ENCODE data around the gene PLCB1. TPM values are rescaled to one million over a fixed set of nuclear protein-coding genes. Genes with fewer than 3 reads are reported as not detected.

The PLCB1 gene
- total RNA-seq, 2 donors from 2014 or later, result 12.3 to 13.4 TPM

DNA sequence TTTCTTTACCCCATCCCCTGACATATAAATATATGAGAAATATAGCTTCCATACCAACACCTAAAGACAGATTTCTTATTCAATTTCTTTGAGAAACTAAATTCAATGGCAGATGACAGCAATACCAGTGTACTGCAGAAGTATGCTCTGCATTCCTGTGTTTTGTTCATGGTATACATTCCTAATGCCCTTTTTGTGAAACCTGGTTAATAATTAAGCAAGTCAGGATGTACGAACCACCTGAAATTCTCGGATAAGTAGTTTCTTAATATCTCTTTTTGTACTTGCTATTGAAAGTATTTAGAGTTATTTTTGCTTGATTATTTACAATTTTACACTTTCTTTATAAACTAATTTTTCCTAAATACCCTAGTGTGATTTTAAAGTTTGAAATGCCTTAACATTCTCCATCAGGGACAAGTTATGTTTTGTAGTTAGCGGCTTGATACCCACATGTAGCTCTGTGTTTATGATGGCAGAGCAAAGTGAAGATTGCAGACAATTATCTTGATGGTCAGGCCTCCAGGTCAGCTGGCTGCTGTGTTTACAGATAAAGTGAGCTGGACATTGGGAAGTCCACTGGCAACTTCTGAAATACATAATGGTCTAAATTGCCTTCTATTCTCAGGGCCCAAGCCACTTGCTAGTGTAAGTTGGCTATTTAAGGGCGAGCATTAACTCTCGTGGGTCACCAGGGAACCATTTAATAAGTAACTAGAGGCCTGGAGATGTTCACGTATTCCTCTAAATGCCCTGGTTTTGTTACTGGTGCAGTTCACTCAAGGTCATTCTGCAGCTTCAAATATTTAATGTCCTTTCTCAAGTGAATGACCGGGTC lies 58.2 kb downstream of the PLCB1 start:
- Mint-ChIP-seq H3K27ac (no peak overlapping the region), H3K27me3 (no peaks in the 10 kb centered on the region), H3K4me3 (no peak overlapping the region), H3K36me3 (peaks cover 21% of the 10 kb centered on the region), H3K9me3 (no peaks in the 10 kb centered on the region), H3K4me1 (ENCODE audit: low read depth in 2 of 2) (peaks cover 18 to 24% of the 10 kb centered on the region in 2 donors)
- ATAC-seq (no peak), DNase-seq (ENCODE audit: low spot score) (no peak)

DNA sequence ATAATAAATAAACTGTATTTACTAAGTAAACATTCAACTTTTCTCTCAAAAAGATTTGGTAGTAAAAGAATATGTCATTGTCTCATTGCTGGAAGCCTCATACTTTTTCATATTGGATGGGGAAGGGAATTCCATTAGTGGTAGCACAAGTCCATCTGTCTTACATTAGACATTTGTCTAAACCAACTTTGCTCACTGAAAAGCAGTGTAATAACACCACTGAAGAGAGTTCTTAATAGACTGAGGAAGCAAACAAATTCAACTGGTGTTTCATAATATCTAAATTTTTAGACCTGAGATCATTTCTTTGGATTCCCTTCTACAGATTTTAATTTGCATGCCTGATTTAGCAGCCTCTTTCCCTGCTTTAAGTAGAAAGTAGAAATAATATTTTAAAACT lies 62.7 kb downstream of the PLCB1 start:
- H3K27me3 Mint-ChIP-seq, result no peaks in the 10 kb centered on the region
- peaks cover 21% of the 10 kb centered on the region for H3K36me3 Mint-ChIP-seq
- DNase-seq (ENCODE audit: low spot score) (no peak), ATAC-seq (no peak)
- no peak overlapping the region for H3K4me3 Mint-ChIP-seq
- H3K9me3 Mint-ChIP-seq, result no peaks in the 10 kb centered on the region
- no peak overlapping the region for H3K27ac Mint-ChIP-seq
- peaks cover 5 to 13% of the 10 kb centered on the region in 2 donors for H3K4me1 Mint-ChIP-seq (ENCODE audit: low read depth in 2 of 2)

DNA sequence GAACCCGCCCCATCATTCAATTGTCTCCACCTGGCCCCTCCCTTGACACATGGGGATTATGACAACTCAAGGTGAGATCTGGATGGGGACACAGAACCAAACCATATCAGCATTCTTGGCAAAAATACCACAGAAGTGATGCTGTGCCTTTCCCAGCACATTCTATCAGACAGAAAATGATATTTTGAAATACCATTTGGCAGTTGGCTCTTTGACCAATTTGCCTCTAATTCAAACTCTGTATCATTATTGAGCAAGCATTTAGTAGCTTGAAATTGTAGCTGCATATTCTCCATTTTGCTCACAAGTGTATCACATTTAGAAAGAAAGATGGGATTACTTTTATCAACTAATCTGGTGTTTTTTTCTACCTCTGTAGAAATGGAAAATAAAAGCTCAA lies 64.0 kb downstream of the PLCB1 start:
- Mint-ChIP-seq H3K36me3 (peaks cover 21% of the 10 kb centered on the region), H3K27ac (no peak overlapping the region), H3K9me3 (no peaks in the 10 kb centered on the region), H3K27me3 (no peaks in the 10 kb centered on the region), H3K4me1 (ENCODE audit: low read depth in 2 of 2) (peaks cover 5 to 13% of the 10 kb centered on the region in 2 donors), H3K4me3 (no peak overlapping the region)
- no peak for ATAC-seq
- DNase-seq (ENCODE audit: low spot score), result no peak

DNA sequence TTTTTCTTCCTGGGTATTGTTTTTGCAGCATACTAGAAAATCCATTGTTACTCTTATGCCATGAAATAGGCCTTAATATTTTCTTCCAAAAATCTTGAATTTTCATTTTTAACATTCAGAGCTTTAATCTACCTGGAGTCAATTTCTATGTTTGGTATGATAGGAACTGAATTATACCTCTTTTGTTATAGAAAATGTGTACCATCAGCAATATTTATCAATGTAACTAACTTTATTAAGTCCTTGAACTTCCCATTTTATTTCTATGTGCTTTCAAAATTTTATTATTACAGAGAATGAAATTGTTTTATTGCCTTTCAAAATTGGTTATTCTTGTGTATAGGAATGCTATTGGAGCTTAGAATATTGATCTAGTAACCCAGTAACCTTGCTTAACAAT lies 68.2 kb downstream of the PLCB1 start:
- no peaks in the 10 kb centered on the region for H3K27me3 Mint-ChIP-seq
- H3K36me3 Mint-ChIP-seq, result no peaks in the 10 kb centered on the region
- H3K27ac Mint-ChIP-seq, result no peak overlapping the region
- peaks cover 0 to 13% of the 10 kb centered on the region in 2 donors for H3K4me1 Mint-ChIP-seq (ENCODE audit: low read depth in 2 of 2)
- ATAC-seq, result no peak
- no peaks in the 10 kb centered on the region for H3K9me3 Mint-ChIP-seq
- DNase-seq (ENCODE audit: low spot score), result no peak
- no peak overlapping the region for H3K4me3 Mint-ChIP-seq

DNA sequence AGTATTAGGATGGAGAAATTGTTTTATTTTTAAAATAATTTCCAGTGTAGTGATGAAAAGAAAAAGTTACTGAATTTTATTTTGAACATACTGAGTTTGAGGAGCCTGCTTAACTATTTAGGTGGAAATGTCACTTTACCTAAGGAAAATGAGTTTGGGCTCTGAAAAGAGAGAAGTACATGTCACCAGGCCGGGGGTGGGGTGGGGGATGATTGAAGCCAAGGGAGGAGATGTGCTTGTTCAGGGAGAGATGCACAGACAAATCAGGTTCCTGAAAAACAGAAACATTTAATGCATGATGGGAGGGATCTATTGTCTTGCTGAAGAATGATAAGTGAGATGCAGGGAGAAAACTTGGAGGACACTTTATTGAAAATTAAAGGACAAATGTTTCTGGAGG lies 71.3 kb downstream of the PLCB1 start:
- Mint-ChIP-seq H3K4me1 (ENCODE audit: low read depth in 2 of 2) (peaks cover 7 to 16% of the 10 kb centered on the region in 2 donors), H3K4me3 (no peak overlapping the region), H3K27ac (no peak overlapping the region), H3K9me3 (no peaks in the 10 kb centered on the region), H3K27me3 (no peaks in the 10 kb centered on the region), H3K36me3 (no peaks in the 10 kb centered on the region)
- ATAC-seq (no peak), DNase-seq (ENCODE audit: low spot score) (no peak)

DNA sequence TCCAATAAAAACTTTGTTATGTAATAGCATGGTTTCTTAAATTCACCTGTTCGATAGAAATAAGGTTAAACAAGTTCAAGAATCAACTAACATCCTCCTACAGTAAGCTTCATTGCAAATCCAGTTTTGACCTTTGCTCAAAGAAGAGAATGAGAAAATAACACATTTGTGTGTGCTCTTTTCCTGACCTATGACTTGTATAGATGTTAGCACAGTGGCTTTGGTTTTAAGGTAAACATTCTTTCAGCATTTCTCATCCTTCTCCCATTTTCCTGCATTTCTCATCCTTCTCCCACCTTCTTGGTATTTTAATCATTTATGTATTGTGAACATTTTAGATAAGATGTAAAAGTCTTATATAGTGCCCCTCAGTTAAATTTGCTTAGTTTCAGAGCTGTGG lies 73.9 kb downstream of the PLCB1 start:
- peaks cover 21 to 34% of the 10 kb centered on the region in 2 donors for H3K4me1 Mint-ChIP-seq (ENCODE audit: low read depth in 2 of 2)
- no peaks in the 10 kb centered on the region for H3K9me3 Mint-ChIP-seq
- DNase-seq (ENCODE audit: low spot score) (no peak), ATAC-seq (no peak)
- H3K4me3 Mint-ChIP-seq, result no peak overlapping the region
- H3K27me3 Mint-ChIP-seq, result no peaks in the 10 kb centered on the region
- H3K36me3 Mint-ChIP-seq, result no peaks in the 10 kb centered on the region
- no peak overlapping the region for H3K27ac Mint-ChIP-seq

DNA sequence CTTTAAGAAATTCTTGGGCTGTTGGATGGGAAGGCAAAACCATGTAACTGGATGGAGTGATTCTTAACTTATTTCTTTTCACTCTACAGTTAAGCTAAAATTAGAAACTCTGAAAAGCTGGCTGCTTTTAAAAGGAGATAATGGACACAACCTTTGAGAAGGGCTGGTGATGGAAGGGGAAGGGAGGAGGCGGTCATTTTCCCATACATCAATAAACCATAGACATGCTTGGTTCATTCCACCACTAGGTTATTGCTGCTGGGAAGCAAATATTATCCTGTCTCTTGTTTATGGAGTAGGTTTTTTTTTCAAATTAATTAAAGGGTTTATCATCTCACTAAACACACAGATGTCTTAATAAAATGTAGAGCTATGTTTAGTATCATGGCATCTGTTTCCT lies 76.2 kb downstream of the PLCB1 start:
- Mint-ChIP-seq H3K27ac (peak overlapping the region; percentile 58 to 69), H3K9me3 (no peaks in the 10 kb centered on the region), H3K4me3 (peak overlapping the region; percentile 28), H3K4me1 (ENCODE audit: low read depth in 2 of 2) (peaks cover 26 to 31% of the 10 kb centered on the region in 2 donors), H3K36me3 (no peaks in the 10 kb centered on the region), H3K27me3 (no peaks in the 10 kb centered on the region)
- no peak for DNase-seq (ENCODE audit: low spot score)
- ATAC-seq, result no peak

DNA sequence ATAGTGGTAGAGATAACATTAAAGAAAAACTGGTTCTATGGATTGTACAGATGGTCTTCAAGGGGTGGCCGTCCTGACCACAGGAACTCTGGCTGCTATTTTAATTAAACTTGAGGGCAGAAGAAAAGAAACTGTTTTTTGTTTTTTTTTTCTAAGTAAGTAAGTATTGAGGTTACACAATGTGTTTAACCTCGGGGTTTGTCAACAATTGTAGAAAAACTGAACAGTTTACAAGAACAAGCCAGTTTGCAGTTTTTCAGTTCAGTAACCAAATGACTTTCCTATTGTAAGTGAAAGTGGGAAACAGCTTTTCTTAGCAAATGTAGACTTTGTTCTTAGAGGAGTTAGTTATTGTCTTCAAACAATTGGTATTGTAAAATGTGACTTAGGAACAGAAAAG lies 77.0 kb downstream of the PLCB1 start:
- ATAC-seq, result peak; percentile 65 to 69
- H3K9me3 Mint-ChIP-seq, result no peaks in the 10 kb centered on the region
- H3K4me1 Mint-ChIP-seq (ENCODE audit: low read depth in 2 of 2), result peaks cover 34 to 38% of the 10 kb centered on the region in 2 donors
- H3K27me3 Mint-ChIP-seq, result no peaks in the 10 kb centered on the region
- DNase-seq (ENCODE audit: low spot score), result no peak
- no peaks in the 10 kb centered on the region for H3K36me3 Mint-ChIP-seq
- peak overlapping the region; percentile 52 for H3K4me3 Mint-ChIP-seq
- peak overlapping the region in 1 of 2 donors; percentile 69 for H3K27ac Mint-ChIP-seq

DNA sequence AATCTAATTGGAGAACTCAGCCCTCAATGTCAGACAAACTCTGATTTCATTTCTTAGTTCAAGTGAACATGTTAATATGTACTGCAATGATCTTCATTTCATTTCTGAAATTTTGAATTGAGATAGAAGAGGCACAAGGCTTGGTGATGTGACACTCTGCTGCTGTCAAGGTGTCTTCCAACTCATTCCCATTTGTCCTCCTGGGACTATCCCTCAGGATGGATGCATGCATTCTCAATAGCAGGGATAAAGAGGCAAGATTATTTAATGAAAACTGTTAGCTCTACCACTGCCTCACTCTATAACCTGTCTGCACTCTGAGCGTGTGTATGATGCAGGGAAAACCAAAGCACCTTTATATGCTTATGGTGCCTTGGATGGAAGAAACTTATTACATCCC lies 78.7 kb downstream of the PLCB1 start:
- Mint-ChIP-seq H3K27me3 (no peaks in the 10 kb centered on the region), H3K9me3 (no peaks in the 10 kb centered on the region), H3K4me3 (no peak overlapping the region), H3K27ac (peak overlapping the region in 1 of 2 donors; percentile 30), H3K4me1 (ENCODE audit: low read depth in 2 of 2) (peaks cover 45 to 49% of the 10 kb centered on the region in 2 donors), H3K36me3 (no peaks in the 10 kb centered on the region)
- DNase-seq (ENCODE audit: low spot score), result no peak
- ATAC-seq, result no peak

DNA sequence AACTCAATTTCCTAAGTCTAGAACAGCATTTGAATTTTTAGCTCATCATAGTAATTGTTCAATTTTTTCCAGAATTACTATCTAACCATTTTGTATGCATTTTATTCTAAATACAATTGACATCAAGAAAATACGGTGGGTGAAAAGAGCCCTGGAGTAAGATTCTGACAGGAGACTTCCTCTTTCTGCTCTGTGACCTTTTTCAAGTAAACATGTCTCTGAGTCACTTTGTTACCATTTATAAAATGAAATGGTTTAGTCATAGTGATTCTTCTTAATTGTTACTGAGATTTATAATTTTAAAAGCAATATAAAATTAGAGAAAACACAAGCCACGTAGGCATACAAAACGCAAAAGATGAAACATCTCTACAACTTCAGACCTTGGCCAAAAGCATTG lies 80.2 kb downstream of the PLCB1 start:
- H3K27ac Mint-ChIP-seq, result no peak overlapping the region
- no peak overlapping the region for H3K4me3 Mint-ChIP-seq
- no peaks in the 10 kb centered on the region for H3K36me3 Mint-ChIP-seq
- ATAC-seq, result no peak
- no peak for DNase-seq (ENCODE audit: low spot score)
- H3K4me1 Mint-ChIP-seq (ENCODE audit: low read depth in 2 of 2), result peaks cover 55 to 57% of the 10 kb centered on the region in 2 donors
- H3K9me3 Mint-ChIP-seq, result no peaks in the 10 kb centered on the region
- H3K27me3 Mint-ChIP-seq, result no peaks in the 10 kb centered on the region

DNA sequence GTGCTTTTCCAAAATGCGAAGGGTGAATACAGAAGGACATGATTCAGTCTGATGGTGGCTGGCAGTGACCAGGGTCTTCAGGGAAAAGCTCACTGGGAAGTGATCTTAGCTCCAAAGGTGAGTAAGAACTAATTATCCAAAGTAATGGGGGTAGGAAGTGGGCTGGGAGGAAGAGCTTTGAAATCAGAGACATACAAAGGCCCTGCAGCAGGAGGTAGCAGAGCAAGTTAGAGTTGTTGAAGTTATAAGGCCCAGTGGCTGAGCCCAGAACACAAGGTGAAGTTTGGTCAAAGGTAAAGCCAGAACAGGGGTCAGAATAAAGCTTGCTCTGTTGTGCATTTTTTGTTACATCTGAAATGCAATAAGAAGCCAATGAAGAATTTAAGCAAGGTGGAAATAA lies 81.2 kb downstream of the PLCB1 start:
- no peaks in the 10 kb centered on the region for H3K36me3 Mint-ChIP-seq
- ATAC-seq (no peak), DNase-seq (ENCODE audit: low spot score) (no peak)
- no peaks in the 10 kb centered on the region for H3K27me3 Mint-ChIP-seq
- H3K4me3 Mint-ChIP-seq, result peak overlapping the region; percentile 70
- H3K9me3 Mint-ChIP-seq, result no peaks in the 10 kb centered on the region
- H3K27ac Mint-ChIP-seq, result peak overlapping the region in 1 of 2 donors; percentile 82
- H3K4me1 Mint-ChIP-seq (ENCODE audit: low read depth in 2 of 2), result peaks cover 53 to 54% of the 10 kb centered on the region in 2 donors

DNA sequence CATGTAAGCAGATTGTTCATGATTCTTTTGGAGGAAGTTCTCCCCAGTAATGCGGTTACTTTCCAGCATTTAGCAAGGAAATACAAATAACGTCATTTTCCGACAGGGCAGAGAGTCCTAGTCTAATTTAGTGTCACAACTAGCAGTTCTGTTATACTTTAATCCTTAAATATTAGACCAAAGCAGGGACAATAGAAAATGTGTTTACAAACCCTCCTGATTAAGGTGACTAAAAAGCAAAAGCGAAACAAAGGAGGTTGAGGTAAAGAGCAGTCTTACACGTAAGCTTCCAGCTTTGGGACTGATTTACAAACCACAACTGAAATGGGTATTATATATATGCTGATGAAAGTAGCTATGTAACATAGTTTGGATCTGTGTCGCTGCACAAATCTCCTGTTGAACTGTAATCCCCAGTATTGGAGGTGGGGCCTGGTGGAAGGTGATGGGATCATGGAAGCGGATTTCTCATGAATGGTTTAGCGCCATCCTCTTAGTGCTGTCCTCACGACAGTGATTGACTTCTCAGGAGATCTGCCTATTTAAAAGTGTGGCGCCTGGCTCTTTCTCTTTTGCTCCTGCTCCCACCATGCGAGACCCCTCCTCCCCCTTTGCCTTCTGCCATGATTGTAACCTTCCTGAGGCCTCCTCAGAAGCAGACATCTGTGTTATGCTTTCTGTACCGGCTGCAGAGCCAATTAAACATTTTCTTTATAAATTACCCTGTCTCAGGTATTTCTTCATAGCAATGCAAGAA lies 81.9 kb downstream of the PLCB1 start:
- ATAC-seq (peak; percentile 87 to 88), DNase-seq (ENCODE audit: low spot score) (no peak)
- no peaks in the 10 kb centered on the region for H3K27me3 Mint-ChIP-seq
- H3K4me1 Mint-ChIP-seq (ENCODE audit: low read depth in 2 of 2), result peaks cover 46 to 49% of the 10 kb centered on the region in 2 donors
- peak overlapping the region; percentile 70 for H3K4me3 Mint-ChIP-seq
- no peaks in the 10 kb centered on the region for H3K36me3 Mint-ChIP-seq
- no peaks in the 10 kb centered on the region for H3K9me3 Mint-ChIP-seq
- H3K27ac Mint-ChIP-seq, result peak overlapping the region in 1 of 2 donors; percentile 82

DNA sequence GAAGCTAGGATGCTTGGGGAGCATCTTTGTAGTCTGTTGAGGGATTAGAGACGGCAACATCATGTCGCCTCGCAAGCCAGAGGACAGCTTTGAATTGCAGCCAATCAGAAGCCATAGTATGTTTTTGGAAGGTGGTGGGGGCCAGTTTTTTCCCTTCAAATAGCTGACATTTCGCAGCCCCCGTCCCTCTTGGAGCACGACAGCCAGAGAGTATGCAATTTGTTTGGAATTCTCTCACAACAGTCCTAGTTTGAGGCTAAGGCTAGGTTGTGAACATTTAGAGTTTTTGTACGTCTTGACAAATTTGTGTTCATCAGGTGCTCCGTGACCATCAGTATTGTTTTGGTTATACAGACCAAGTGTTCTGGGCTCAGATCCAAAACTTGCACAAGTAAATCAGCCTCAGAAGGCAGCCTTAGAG lies 83.3 kb downstream of the PLCB1 start:
- ATAC-seq (no peak), DNase-seq (ENCODE audit: low spot score) (no peak)
- no peaks in the 10 kb centered on the region for H3K9me3 Mint-ChIP-seq
- H3K27me3 Mint-ChIP-seq, result no peaks in the 10 kb centered on the region
- no peak overlapping the region for H3K27ac Mint-ChIP-seq
- no peak overlapping the region for H3K4me3 Mint-ChIP-seq
- H3K36me3 Mint-ChIP-seq, result no peaks in the 10 kb centered on the region
- peaks cover 38 to 40% of the 10 kb centered on the region in 2 donors for H3K4me1 Mint-ChIP-seq (ENCODE audit: low read depth in 2 of 2)

Data from natural killer cell treated with Interleukin-12 subunit alpha and Interleukin-12 subunit beta and Interleukin-15 and Interleukin-18, amount 100 ng/mL, for 72 hours (primary cell).